AG10803 (cell line): ENCODE measurements around the gene CASKIN1.

Experiments used
- DNase-seq: peaks from one replicate; pipeline ENCODE4 v3.0.0; 2010; ENCODE audit warnings: low read depth
- H3K4me3 ChIP-seq: 2 replicates; pipeline ENCODE4 v1.5.1; 2011; ENCODE audit warnings: mild to moderate bottlenecking, low read length, control low read depth
- CTCF ChIP-seq: conservative IDR thresholded peaks from 2 replicates; pipeline ENCODE4 v1.5.1; 2011; ENCODE audit warnings: mild to moderate bottlenecking, low read length, control low read depth, inconsistent platforms

Gene CASKIN1

GRCh38 chr16:2184346-2184745, 12.1 kb downstream of the CASKIN1 start:
- no peak for TF ChIP-seq CTCF
- no peak for DNase-seq
- H3K4me3 ChIP-seq: no peak overlapping the region

- H3K4me3 ChIP-seq: no peak overlapping the region
- no peak for TF ChIP-seq CTCF
- DNase-seq: no peak
Measured at GRCh38 chr16:2183671-2184070, 12.7 kb downstream of the CASKIN1 start.

- no peak for TF ChIP-seq CTCF
- H3K4me3 ChIP-seq: no peak overlapping the region
- DNase-seq: no peak
Measured at GRCh38 chr16:2181952-2182351, 14.5 kb downstream of the CASKIN1 start.

GRCh38 chr16:2180962-2181923, 15.2 kb downstream of the CASKIN1 start:
- no peak for DNase-seq
- TF ChIP-seq CTCF: no peak
- no peak overlapping the region for H3K4me3 ChIP-seq

GRCh38 chr16:2180461-2180860, 15.9 kb downstream of the CASKIN1 start:
- TF ChIP-seq CTCF: no peak
- DNase-seq: no peak
- no peak overlapping the region for H3K4me3 ChIP-seq

GRCh38 chr16:2179576-2179975, 16.8 kb downstream of the CASKIN1 start:
- no peak for DNase-seq
- H3K4me3 ChIP-seq: no peak overlapping the region
- no peak for TF ChIP-seq CTCF

- no peak for DNase-seq
- no peak overlapping the region for H3K4me3 ChIP-seq
- TF ChIP-seq CTCF: no peak
Measured at GRCh38 chr16:2179107-2179501, 17.3 kb downstream of the CASKIN1 start.
